GDM1 (cell line): ENCODE results near the gene GSK3B.

Source experiments
- DNase-seq: peaks from one replicate; lab custom pipeline; 2025; lab: John Stamatoyannopoulos, UW

The GSK3B gene

DNA sequence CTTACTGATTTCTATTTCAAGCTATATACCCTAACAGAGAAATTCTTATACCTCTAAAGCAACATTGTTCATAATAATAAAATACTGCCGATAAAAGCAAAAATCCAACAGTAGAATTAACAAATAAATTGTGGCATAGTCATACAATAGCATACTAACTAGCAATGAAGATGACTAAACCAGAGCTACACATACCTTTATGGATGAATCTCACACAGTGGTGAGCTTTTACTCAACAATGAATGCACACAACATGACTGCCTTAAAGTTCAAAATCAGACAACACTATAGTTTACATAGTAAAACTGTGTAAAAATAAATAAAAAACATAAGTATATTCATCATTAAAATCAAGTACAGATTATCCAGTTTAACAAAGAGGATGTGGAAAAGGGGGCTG lies 213.3 kb downstream of the GSK3B start:
- no peak for DNase-seq

DNA sequence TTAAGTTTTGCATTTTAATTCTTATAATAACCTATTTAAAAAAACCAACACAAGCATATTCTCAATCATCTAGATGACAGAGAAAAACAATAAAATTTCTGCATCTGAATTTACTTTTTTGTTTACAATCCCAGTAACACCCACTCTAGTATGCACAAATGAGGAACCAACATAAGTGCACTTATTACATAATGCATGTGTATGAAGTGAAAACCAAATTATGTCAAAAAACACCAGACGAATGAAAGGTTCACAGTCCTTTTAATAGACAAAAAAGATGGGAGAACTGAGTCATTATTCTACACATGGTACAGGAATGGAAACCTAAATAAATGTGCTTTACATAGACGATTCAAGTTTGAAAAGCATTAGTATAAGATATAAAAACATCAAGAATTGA lies 220.6 kb downstream of the GSK3B start:
- no peak for DNase-seq

- DNase-seq: no peak
Observed at GRCh38 chr3:119872773-119873172, 221.5 kb downstream of the GSK3B start.

DNA sequence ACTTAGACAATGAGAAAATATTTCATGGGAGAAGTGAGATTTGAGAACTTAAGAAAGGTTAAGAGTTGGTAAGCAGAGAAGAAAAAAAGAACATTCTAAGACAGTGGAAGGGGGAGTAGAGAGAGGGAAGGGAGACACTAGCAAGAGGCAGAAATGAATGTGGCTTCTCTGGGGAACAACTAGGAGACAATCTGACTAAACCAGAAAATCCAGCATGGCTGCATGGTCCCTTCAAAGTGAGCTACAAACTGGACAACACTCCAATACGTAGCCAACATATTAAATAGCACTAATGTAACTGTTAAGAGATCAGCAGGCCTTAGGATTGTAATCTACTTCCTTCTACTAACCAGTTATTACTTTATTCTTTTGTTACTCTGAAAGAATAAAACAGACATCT lies 222.7 kb downstream of the GSK3B start:
- no peak for DNase-seq

DNA sequence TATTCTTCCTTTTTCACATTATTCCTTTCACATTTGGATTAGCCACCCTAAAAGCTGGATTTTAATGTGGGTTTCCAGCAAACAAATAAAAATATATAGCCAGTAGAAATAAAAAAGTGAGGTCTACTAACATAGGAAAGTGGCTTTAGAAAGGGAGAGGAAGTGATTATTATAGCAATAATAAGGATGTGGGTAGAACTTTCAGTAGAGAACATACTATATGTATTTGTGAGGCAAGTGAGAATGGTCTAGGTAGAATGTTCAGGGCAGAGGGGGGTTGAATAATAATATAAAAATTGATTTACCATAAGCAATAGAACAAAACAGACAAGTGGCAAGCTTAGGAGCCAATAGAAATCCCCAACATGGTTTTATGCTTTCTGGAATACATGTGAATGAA lies 223.7 kb downstream of the GSK3B start:
- no peak for DNase-seq

GRCh38 chr3:119864476-119864875 lies 229.8 kb downstream of the GSK3B start:
- no peak for DNase-seq

DNA sequence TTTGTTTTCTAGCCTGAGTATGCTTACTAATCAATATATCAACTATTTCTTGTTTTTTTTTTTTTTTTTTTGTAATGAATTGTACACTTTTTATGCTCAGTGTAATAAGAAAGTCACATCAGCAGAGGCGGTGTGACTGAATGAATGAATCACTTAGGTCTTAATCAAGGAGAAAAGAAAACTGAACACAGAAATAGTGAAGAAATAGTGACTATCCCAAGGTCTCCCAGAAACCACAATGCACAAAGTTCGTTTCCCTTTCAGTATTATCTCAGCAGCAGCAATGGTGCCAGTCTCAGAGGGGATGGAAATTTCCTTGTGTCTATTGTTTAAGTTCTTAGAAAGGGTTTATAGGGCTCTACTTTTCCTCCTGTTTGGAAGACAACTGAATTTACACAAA lies 231.6 kb downstream of the GSK3B start:
- DNase-seq: no peak

GRCh38 chr3:119861681-119862080 lies 232.6 kb downstream of the GSK3B start:
- no peak for DNase-seq

- no peak for DNase-seq
Observed at GRCh38 chr3:119859728-119860127, 234.5 kb downstream of the GSK3B start.

- no peak for DNase-seq
Observed at GRCh38 chr3:119858957-119859356, 235.3 kb downstream of the GSK3B start.

DNA sequence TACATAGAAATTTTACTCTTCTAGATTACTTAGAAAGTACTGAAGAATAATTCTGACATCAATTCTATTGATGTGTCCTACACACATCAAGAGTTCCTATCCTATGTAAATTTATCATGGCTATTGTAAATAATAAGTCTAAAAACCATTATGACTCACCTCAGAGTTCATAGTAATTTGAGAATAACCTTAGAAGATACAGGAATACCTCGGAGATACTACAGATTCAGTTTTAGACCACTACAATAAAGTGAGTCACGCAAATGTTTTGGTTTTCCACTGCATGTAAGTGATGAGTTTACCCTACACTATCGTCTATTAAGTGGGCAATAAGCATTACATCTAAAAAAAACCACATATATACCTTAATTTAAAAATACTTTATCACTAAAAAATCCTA lies 237.6 kb downstream of the GSK3B start:
- no peak for DNase-seq

GRCh38 chr3:119849126-119849525 lies 245.1 kb downstream of the GSK3B start:
- no peak for DNase-seq

GRCh38 chr3:119841808-119842471 lies 252.3 kb downstream of the GSK3B start:
- no peak for DNase-seq

- DNase-seq: no peak
Observed at GRCh38 chr3:119835556-119835955, 258.7 kb downstream of the GSK3B start.

GRCh38 chr3:119834754-119835370 lies 259.4 kb downstream of the GSK3B start:
- DNase-seq: no peak

DNA sequence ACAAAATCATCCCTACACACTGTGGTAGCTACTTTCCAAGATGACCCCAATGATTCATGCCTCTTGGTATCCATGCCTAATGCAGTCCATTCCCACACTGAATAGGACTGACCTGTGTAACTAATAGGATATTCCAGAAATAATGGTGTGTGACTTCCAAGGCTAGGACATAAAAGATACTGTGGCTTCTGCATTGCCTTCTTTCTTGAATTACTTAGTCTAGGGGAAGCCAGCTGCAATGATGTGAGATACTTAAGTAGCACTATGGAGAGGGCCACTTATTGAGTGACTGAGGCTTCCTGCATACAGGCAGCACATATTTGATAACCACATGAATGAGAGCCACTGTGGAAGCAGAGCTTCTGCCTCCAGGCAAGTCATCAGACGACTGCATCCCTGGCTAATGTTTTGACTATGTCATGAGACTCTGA lies 262.3 kb downstream of the GSK3B start:
- DNase-seq: no peak

GRCh38 chr3:119831022-119831421 lies 263.2 kb downstream of the GSK3B start:
- no peak for DNase-seq

- DNase-seq: no peak
Observed at GRCh38 chr3:119829420-119829819, 264.8 kb downstream of the GSK3B start.

- no peak for DNase-seq
Observed at GRCh38 chr3:119826711-119827608, 267.3 kb downstream of the GSK3B start.

DNA sequence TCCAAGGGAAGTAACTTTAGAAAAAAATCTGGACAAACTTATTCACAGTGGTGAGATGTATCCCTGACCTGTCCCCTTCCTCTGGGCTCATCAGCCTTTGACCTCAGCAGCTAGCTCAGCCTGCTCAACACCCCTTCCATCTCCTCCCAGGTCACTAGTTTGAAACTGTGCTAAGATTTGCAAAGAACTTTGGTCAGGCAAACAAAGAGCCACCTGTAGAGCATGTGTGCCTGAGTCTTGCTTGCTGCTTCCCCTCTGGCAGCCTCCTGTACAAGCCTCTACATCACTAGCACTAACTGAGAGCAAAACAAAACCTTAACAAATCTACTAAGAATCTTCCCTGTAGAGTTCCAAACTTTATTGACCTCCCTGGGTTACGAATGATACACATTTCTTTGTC lies 268.4 kb downstream of the GSK3B start:
- DNase-seq: no peak

DNA sequence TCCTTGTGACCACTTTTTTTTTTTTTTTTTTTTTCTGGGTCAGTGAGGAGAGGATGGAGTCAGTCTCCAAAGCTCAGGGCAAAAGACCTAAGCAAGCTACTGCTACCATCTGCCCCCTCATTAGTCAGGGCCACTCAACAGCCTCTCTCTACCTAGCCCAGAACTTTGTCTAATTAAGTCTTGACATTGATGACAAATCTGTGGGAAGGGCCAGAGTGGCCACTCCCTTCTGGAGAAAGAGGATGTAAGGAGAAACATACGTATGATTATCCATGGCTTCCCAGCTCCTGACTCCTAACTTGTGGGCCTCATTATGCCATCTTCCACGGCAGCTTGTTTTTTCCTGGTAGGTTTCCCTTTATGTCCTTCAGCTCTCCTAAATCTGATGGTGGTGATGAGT lies 274.4 kb downstream of the GSK3B start:
- DNase-seq: no peak

- DNase-seq: no peak
Observed at GRCh38 chr3:119818937-119819336, 275.3 kb downstream of the GSK3B start.
